Activated CD8-positive, alpha-beta memory T cell treated with anti-CD3 and anti-CD28 coated beads, Interleukin-2, amount 50 U/mL, for 24 hours (primary cell): ENCODE results near the gene GPR173.

Experiments used
- DNase-seq: peaks from one replicate; pipeline ENCODE4 v3.0.0-alpha.2; 2020; ENCODE audit errors: extremely low read depth

Gene GPR173, protein sequence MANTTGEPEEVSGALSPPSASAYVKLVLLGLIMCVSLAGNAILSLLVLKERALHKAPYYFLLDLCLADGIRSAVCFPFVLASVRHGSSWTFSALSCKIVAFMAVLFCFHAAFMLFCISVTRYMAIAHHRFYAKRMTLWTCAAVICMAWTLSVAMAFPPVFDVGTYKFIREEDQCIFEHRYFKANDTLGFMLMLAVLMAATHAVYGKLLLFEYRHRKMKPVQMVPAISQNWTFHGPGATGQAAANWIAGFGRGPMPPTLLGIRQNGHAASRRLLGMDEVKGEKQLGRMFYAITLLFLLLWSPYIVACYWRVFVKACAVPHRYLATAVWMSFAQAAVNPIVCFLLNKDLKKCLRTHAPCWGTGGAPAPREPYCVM

DNA sequence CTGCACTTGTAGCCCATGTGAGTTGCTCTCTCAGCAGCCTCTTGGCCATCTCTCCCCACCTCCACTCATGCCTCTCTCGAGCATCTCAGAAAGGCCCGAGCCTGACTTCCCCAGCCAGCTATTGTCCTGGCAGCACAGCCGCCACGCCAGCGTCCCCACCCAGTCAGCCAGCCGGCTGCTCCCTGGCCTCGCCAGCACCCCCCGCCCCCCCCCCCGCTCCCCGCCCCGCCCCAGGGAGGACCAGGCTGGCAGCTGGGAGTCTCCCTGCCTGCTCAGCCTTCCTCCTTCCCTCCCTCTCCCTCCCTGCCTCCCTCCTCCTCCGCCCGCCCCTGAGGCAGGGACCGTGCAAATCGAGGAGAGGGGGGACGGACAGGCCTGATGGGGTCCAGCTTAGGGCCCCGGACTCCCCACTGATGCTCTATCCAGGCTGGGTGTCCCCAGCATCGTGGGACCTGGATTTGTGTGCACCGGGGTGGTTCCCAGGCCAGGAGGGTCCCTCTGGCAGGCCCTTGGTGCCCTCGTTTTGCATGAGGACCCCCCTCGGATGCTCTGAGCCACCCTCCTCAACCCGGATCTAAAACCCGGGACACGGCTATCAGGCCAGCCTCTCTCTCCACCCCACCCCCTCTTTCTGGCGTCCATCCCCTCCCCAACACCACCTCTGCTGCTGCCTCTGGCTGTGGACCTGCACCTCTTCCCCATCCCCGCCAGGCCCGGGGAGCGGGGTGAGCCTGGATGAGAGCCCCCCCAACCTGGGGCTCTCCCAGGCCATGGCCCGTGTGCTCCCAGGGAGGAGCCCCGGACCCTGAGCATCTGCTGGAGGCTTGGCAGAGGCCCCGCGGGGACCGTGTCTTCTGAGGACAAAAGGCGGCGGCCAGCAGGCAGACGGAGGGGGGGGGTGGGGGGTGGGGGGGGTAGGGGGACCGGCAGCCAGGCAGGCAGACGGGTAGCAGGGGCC, at the start of gene GPR173:
Gene GPR173 (plus strand): TSS at position 621 of the 958 bp plus-strand sequence. CDS start 27,833 bp downstream, outside the sequence.
- DNase-seq: no peak

DNA sequence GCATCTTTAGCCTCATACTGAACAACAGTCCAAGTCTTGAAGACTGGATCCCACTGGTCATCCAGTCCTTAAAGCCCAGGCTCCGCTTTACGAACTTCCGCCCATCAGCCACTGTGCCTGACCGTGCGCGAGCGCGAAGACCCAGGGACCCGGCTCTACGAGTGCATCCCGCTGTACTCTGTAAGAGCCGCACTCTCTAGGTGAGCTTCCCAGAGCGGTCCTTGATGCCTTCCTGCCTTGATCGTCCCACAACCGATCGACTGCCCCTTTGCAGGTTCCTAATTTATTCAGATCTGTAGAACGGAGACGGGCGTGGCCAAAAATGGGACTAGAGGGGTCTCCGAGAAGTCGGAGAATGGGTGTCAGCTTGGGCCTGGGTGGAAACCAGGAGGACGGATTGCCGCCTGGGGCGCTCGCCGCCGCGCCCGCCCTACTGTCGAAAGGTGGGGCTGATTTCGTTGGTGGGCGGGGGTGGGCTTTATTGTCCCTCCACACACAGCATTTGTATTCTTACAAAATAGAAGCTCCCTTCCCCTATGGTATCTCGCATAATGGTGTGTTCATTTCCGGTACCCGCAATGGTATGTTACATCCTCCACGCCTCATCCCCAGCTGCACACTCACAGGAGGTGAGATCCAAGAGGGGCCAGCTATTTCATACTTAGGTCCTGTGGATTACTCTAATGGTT, 48.0 kb upstream of the GPR173 start:
- no peak for DNase-seq

GRCh38 chrX:53001958-53002357, 46.6 kb upstream of the GPR173 start:
- no peak for DNase-seq

DNA sequence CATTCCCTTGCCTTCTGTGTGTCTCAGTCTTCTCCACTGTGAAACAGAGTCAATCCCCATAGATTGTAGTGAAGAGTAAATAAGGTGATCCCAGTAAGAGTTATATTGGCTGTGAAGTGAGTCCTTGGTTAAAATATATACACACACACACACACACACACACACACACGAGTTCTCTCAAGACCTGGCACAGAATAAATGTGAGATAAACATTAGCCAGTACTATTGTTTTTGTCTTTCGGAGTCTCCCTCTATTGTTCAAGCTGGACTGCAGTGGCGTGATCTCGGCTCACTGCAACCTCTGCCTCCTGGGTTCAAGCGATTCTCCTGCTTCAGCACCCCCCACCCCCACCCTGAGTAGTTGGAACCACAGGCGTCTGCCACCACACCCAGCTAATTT, 45.5 kb upstream of the GPR173 start:
- no peak for DNase-seq

GRCh38 chrX:53004038-53004437, 44.6 kb upstream of the GPR173 start:
- no peak for DNase-seq

DNA sequence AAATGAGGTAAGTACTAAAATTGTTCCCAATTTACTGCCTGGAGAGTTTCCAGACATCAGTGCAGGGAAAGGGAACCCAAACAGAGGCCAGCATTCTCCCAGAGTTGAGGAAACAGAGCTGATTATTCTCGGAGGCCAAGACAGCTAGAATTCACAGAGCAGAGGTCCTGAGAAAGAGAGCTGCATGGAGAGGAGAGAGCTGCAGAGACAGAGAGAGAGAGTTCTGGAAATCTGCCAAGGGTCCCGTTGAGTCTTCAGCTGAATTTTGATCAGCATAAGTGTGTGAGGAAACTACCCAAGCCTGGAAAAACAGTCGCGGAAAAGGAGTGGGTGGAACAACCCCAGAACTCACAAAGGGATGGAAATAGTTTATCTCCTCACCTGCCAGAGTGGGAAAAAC, 43.8 kb upstream of the GPR173 start:
- DNase-seq: no peak

DNA sequence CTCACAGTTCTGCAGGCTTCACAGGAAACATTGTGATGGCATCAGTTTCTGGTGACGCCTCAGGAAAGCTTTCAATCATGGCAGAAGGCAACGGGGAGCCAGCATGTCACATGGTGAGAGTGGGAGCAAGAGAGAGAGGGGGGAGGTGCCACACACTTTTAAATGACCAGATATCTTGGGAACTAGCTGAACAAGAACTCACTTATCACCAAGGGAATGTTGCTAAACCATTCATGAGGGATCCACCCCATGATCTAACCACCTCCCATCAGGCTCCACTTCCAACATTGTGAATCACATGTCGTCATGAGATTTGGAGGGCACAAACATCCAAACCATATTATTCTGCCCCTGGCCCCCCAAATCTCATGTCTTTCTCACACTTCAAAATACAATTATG, 43.3 kb upstream of the GPR173 start:
- no peak for DNase-seq

GRCh38 chrX:53009032-53009431, 39.6 kb upstream of the GPR173 start:
- DNase-seq: no peak

DNA sequence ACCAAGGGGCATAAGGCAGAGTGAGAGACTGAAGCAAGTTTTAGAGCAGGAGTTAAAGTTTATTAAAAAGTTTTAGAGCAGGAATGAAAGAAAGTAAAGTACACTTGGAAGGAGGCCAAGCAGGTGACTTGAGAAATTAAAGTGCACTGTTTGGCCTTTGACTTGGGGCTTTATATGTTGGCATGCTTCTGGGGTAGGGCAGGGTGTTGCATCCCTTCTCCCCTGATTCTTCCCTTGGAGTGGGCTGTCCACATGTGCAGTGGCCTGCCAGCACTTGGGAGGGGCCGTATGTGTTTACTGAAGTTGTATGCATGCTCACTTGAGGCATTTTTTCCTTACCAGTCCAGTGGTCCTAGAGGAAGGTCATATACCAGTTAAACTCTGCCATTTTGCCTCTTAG, 35.3 kb upstream of the GPR173 start:
- no peak for DNase-seq

DNA sequence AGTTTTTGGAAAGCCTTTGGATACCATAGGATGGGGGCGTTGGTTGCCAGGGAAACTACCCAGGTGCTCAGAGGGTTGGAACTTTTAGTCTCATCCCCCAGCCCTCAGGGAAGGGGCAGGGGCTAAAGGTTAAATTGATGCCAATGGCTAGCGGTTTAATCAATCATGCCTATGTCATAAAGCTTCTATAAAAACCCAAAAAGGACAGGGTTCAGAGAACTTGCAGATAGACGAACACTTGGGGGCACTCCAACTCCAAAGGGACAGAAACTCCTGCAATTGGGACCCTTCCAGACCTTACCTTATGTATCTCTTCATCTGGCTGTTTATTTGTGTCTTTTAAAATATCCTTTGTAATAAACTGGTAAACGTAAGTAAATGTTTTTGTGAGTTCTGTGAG, 30.0 kb upstream of the GPR173 start:
- no peak for DNase-seq

- no peak for DNase-seq
These were observed 26.2 kb upstream of the GPR173 start for GRCh38 chrX:53022381-53022780.

GRCh38 chrX:53028678-53029077, 19.9 kb upstream of the GPR173 start:
- no peak for DNase-seq

DNA sequence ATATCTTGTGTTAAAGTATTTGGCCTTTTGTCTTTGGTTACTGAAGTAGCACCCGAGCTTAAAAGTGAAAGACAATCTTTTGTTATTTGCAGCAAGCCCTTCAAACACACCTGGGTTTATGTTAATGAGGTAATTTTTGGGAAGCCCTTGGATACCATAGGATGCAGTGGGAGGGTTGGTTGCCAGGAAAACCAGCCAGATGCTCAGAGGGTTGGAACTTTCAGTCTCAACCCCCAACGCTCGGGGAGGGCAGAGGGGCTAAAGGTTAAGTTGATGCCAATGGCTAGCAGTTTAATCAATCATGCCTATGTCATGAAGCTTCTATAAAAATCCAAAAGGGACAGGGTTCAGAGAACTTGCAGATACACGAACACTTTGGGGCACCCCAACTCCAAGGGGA, 17.2 kb upstream of the GPR173 start:
- no peak for DNase-seq

DNA sequence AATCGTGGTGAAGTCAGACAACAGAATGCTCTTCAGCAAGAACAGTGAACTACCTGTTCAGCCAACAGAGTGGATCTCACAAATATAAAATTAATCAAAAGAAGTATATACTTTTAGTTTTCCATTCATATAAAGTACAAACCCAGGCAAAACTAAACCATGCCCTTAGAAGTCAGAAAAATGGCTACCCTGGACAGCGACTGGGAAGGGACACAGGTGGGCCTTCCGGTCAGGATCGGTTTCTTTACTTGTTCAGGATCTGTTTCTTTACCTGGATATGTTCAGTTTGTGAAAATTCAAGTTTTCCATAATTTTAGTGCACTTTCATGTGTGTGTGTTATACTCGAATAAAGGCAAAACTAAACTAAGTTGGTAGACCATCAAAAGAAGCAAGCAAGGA, 12.4 kb upstream of the GPR173 start:
- DNase-seq: no peak

DNA sequence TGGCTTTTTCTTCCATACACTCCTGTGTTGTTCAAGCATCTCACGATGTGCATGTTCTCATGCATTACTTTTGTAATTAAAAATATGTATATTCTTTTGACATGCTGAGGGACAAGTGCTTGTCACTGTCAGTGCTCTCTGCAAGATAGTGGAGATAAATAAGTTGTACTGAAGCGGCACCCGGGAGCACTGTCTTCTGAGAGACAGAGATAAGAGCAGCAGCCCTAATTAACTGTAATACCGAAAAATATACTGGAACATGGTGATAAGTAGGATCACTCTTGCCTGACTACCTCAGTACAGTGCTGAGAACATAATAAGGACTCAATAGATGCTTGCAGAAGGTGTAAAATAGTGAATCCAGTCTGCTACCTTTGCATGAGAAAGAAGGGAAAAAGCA, 9.4 kb upstream of the GPR173 start:
- DNase-seq: no peak

DNA sequence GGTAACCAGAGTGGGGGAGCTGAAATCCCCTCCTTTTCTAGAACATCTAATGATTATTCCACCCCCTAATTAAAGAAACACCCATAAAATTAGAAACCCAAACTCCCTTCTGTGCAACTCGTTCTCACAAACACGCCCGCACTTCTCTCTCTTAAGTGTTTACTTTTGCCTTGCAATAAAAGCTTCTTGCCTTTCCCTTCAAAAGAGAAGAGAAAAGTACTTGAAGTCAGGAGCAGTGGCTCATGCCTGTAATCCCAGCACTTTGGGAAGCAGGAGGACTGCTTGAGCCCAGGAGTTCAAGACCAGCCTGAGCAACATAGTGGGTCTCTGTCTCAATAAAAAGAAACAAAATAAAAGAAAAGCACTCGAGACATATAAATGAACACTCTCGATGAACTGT, 3.6 kb upstream of the GPR173 start:
- DNase-seq: no peak

DNA sequence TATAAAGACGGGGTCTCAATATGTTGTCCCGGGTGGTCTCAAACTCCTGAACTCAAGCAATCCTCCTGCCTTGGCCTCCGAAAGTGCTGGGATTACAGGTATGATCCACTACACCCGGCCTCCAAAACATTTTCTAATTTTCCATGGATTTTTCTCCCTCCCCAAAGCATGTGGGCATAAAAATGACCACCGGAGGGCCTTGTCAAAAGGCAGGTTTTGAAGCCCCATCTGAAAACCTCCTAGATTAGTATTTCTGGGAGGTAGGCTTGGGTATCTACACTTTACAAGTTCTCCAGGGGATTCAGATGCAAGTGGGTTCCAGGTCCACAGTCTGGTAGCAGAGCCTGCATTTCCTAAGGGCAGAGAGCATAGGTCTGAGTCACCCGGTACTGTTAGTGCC, 1.4 kb upstream of the GPR173 start:
- no peak for DNase-seq

GRCh38 chrX:53049127-53049517, 533 bp downstream of the GPR173 start:
- DNase-seq: no peak

DNA sequence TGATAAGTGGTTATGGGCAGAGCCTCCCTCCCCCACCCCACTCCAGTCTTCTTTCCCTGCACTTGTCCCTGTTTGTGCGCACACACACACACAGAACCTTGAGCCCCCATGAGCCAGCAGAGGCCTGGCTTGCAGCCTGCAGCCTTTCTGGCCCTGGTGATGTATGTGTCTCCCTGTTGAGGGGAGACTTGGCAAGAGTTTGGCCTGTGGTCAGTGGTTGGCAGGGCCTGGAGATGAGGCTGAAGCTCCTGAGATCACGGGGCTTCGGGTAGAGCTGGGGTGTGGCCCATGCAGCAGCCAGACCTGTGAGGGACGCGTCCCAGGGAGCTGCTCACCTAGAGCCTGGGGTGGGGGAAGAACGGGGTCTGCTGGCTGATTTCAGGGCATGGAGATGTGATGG, 2.3 kb downstream of the GPR173 start:
- no peak for DNase-seq

- no peak for DNase-seq
These were observed 6.8 kb downstream of the GPR173 start for GRCh38 chrX:53055244-53055849.

DNA sequence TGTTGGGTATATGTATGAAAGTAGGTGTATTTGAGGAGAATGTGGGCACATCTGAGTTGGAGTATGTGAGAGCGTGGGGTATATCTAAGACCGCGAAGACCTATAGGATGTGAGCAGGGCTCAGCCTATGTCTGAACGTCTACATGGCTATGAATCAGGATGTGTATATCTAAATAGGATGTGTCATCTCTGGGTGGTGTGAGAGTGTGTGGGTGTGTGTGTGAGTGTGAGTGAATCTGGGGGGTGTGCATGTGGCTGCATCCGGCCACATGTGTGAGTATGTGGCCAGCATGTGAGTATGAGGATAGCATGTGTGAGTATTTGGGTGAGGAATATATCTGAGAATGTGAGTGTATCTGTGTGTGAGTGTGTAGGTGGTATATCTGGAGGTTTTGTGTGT, 7.7 kb downstream of the GPR173 start:
- DNase-seq: no peak

DNA sequence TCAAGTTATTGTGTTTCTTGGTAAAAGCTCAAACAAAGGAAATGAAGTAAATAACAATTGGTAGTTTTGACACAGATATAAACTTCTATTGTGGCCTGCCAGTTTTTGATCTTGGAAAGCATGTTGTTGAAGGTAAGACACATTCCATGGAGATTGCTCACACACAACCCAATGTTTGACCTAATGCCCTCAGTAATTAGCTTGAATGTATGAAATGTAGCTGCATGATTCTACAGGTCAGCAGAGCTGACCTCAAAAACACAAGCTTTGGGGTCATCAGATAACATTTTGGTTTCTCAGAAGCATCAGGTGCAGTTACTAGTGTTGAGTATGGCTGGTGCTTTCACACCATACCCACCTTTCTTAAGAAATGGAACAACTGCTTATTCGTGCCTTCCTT, 16.5 kb downstream of the GPR173 start:
- DNase-seq: no peak
